Mucosa of rectum (tissue), 2 donors: ENCODE results near the gene POMT1.

Experiments
- H3K27ac ChIP-seq, 2 donors: one replicate each; pipeline ENCODE4 v1.7.0; 2013; ENCODE audit warnings: inconsistent platforms in 2 of 2, low read depth in 2 of 2, low read length in 2 of 2
- H3K27me3 ChIP-seq, 2 donors: one replicate each; pipeline ENCODE4 v1.7.0; 2013; ENCODE audit warnings: low read length in 2 of 2; ENCODE audit not compliant: control insufficient read depth in 2 of 2, insufficient read depth in 2 of 2
- H3K36me3 ChIP-seq, 2 donors: one replicate each; pipeline ENCODE4 v1.7.0; 2013; ENCODE audit warnings: low read length in 2 of 2; ENCODE audit not compliant: control insufficient read depth in 2 of 2, insufficient read depth in 2 of 2
- H3K4me1 ChIP-seq, 2 donors: one replicate each; pipeline ENCODE4 v1.7.0; 2013; ENCODE audit warnings: low read length in 2 of 2, mild to moderate bottlenecking in 1 of 2; ENCODE audit not compliant: control insufficient read depth in 2 of 2, insufficient read depth in 2 of 2
- H3K4me3 ChIP-seq, 2 donors: one replicate each; pipeline ENCODE4 v1.7.0; 2013; ENCODE audit warnings: low read length in 2 of 2
- H3K9ac ChIP-seq, 2 donors: one replicate each; pipeline ENCODE4 v1.7.0; 2013; ENCODE audit warnings: low read length in 2 of 2, low read depth in 1 of 2, mild to moderate bottlenecking in 1 of 2
- H3K9me3 ChIP-seq, 2 donors: one replicate each; pipeline ENCODE4 v1.7.0; 2013; ENCODE audit warnings: low read length in 2 of 2; ENCODE audit not compliant: control insufficient read depth in 2 of 2
- donor health status: healthy.
- donor health status: Normal muscosa, but diverticular disease.

POMT1 gene

GRCh38 chr9:131495785-131496184, 6.9 kb upstream of the POMT1 start:
- H3K9me3 ChIP-seq, result no peaks in the 10 kb centered on the region
- H3K27me3 ChIP-seq, result no peaks in the 10 kb centered on the region
- H3K4me1 ChIP-seq, result peaks cover 0 to 9% of the 10 kb centered on the region in 2 donors
- H3K27ac ChIP-seq, result no peak overlapping the region
- H3K9ac ChIP-seq, result no peak overlapping the region
- peaks cover 67 to 85% of the 10 kb centered on the region in 2 donors for H3K36me3 ChIP-seq
- H3K4me3 ChIP-seq, result no peak overlapping the region

- Histone ChIP-seq H3K27ac (peak overlapping the region in 1 of 2 donors; percentile 38), H3K9me3 (no peaks in the 10 kb centered on the region), H3K9ac (no peak overlapping the region), H3K36me3 (peaks cover 55 to 74% of the 10 kb centered on the region in 2 donors), H3K4me1 (peaks cover 0 to 11% of the 10 kb centered on the region in 2 donors), H3K27me3 (no peaks in the 10 kb centered on the region), H3K4me3 (no peak overlapping the region)
These were observed 5.8 kb upstream of the POMT1 start for GRCh38 chr9:131496844-131497405.

GRCh38 chr9:131499254-131499767, 3.4 kb upstream of the POMT1 start:
- Histone ChIP-seq H3K9ac (no peak overlapping the region), H3K27ac (no peak overlapping the region), H3K4me3 (no peak overlapping the region), H3K4me1 (peaks cover 12 to 25% of the 10 kb centered on the region in 2 donors), H3K36me3 (peaks cover 32 to 51% of the 10 kb centered on the region in 2 donors), H3K9me3 (no peaks in the 10 kb centered on the region), H3K27me3 (no peaks in the 10 kb centered on the region)

- no peak overlapping the region for H3K9ac ChIP-seq
- H3K9me3 ChIP-seq, result no peaks in the 10 kb centered on the region
- no peaks in the 10 kb centered on the region for H3K27me3 ChIP-seq
- peaks cover 13 to 27% of the 10 kb centered on the region in 2 donors for H3K4me1 ChIP-seq
- peak overlapping the region in 1 of 2 donors; percentile 3 for H3K27ac ChIP-seq
- no peak overlapping the region for H3K4me3 ChIP-seq
- H3K36me3 ChIP-seq, result peaks cover 27 to 43% of the 10 kb centered on the region in 2 donors
These were observed 2.3 kb upstream of the POMT1 start for GRCh38 chr9:131500377-131500776.

GRCh38 chr9:131500939-131501541, 1.7 kb upstream of the POMT1 start:
- H3K36me3 ChIP-seq, result peaks cover 20 to 36% of the 10 kb centered on the region in 2 donors
- H3K4me3 ChIP-seq, result no peak overlapping the region
- H3K9ac ChIP-seq, result no peak overlapping the region
- no peaks in the 10 kb centered on the region for H3K9me3 ChIP-seq
- H3K27me3 ChIP-seq, result no peaks in the 10 kb centered on the region
- peaks cover 13 to 27% of the 10 kb centered on the region in 2 donors for H3K4me1 ChIP-seq
- H3K27ac ChIP-seq, result peak overlapping the region in 1 of 2 donors; percentile 3

GRCh38 chr9:131503626-131504465, 1.1 kb downstream of the POMT1 start:
- peak overlapping the region; percentile 85 to 94 for H3K4me3 ChIP-seq
- no peaks in the 10 kb centered on the region for H3K27me3 ChIP-seq
- H3K9ac ChIP-seq, result peak overlapping the region; percentile 75 to 85
- peaks cover 13 to 18% of the 10 kb centered on the region in 2 donors for H3K4me1 ChIP-seq
- no peaks in the 10 kb centered on the region for H3K9me3 ChIP-seq
- no peak overlapping the region for H3K27ac ChIP-seq
- H3K36me3 ChIP-seq, result peaks cover 9 to 14% of the 10 kb centered on the region in 2 donors

- Histone ChIP-seq H3K36me3 (peaks cover 8 to 10% of the 10 kb centered on the region in 2 donors), H3K4me3 (no peak overlapping the region), H3K9me3 (no peaks in the 10 kb centered on the region), H3K9ac (no peak overlapping the region), H3K27ac (no peak overlapping the region), H3K27me3 (no peaks in the 10 kb centered on the region), H3K4me1 (peaks cover 13 to 18% of the 10 kb centered on the region in 2 donors)
These were observed 2.3 kb downstream of the POMT1 start for GRCh38 chr9:131505012-131505411.

- H3K4me1 ChIP-seq, result no peaks in the 10 kb centered on the region
- H3K27me3 ChIP-seq, result no peaks in the 10 kb centered on the region
- H3K27ac ChIP-seq, result no peak overlapping the region
- H3K36me3 ChIP-seq, result peaks cover 43 to 47% of the 10 kb centered on the region in 2 donors
- no peaks in the 10 kb centered on the region for H3K9me3 ChIP-seq
- no peak overlapping the region for H3K4me3 ChIP-seq
- no peak overlapping the region for H3K9ac ChIP-seq
These were observed 8.7 kb downstream of the POMT1 start for GRCh38 chr9:131511416-131511815.

- Histone ChIP-seq H3K9ac (no peak overlapping the region), H3K4me3 (no peak overlapping the region), H3K9me3 (no peaks in the 10 kb centered on the region), H3K27ac (no peak overlapping the region), H3K27me3 (no peaks in the 10 kb centered on the region), H3K36me3 (peaks cover 46 to 52% of the 10 kb centered on the region in 2 donors), H3K4me1 (no peaks in the 10 kb centered on the region)
These were observed 9.2 kb downstream of the POMT1 start for GRCh38 chr9:131511880-131512279.

- no peaks in the 10 kb centered on the region for H3K27me3 ChIP-seq
- H3K4me3 ChIP-seq, result no peak overlapping the region
- H3K27ac ChIP-seq, result no peak overlapping the region
- H3K36me3 ChIP-seq, result peaks cover 42 to 53% of the 10 kb centered on the region in 2 donors
- no peaks in the 10 kb centered on the region for H3K4me1 ChIP-seq
- no peaks in the 10 kb centered on the region for H3K9me3 ChIP-seq
- no peak overlapping the region for H3K9ac ChIP-seq
These were observed 10.5 kb downstream of the POMT1 start for GRCh38 chr9:131513177-131513576.
